Stimulated activated CD4-positive, alpha-beta T cell treated with anti-CD3 and anti-CD28 coated beads, Interleukin-1b, Interleukin-23, amount 100 ng/mL, for 48 hours (primary cell): ENCODE results near the gene PRAC1.
A peak's percentile ranks its signal among the peaks of the same experiment; 100 is the strongest.
"Not testable (repeated sequence)": the region's sequence is repeated elsewhere in the genome, so short reads cannot be mapped to it uniquely, and the experiment has no call there.

Experiments
- DNase-seq: peaks from one replicate; pipeline ENCODE4 v3.0.0-alpha.2; 2020

PRAC1 gene

DNA sequence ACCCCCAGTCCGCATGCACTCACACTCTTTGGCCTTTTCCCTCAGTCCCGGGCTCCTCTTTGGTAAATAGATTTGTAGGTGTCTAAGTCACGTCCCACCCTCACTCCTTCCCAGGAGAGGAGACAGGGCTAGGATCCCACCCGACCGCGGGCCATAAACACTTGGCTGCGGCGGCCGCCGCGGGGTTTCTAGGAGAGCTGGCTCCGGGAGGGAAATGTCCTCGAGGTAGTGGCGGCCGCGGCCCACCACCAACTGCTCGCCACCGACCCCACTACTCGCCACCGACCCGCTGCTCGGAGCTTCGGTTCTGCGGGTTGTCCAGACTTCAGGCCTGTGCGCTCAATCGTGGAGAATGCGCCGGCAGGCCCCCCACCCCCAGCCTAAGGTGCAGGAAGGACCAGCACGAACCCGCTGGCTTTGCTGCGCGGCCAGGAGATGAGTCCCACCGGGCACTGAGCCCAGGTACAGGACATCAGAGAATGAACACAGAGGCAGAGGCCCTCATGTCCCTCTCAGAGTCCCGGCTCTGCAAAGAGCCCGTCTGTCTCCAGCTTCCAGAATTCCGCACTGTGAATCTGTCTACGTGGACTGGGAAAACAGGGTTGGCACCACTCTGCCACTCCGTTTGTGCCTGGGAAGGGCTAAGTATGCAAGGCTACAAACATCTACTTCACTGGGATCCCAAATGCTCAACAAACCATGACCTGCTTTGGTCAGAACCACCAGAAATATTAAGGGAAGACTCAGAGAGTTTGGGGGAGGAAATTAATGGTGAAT, 3.2 kb upstream of the PRAC1 start:
- DNase-seq = no peak

DNA sequence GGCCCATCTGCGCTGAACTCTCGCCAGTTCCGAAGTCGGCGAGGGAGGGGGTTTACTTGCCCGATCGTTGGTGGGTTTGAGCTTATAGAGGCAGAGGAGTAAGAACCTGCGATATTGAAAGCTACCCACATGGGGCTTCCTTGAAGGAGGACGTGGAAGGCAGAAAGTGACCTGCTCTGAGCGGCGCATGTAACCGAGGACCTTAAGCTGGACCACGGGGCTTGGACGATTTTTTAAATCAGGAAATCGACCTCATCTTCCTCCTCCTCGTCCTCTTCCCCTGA, 2.6 kb upstream of the PRAC1 start:
- no peak for DNase-seq

DNA sequence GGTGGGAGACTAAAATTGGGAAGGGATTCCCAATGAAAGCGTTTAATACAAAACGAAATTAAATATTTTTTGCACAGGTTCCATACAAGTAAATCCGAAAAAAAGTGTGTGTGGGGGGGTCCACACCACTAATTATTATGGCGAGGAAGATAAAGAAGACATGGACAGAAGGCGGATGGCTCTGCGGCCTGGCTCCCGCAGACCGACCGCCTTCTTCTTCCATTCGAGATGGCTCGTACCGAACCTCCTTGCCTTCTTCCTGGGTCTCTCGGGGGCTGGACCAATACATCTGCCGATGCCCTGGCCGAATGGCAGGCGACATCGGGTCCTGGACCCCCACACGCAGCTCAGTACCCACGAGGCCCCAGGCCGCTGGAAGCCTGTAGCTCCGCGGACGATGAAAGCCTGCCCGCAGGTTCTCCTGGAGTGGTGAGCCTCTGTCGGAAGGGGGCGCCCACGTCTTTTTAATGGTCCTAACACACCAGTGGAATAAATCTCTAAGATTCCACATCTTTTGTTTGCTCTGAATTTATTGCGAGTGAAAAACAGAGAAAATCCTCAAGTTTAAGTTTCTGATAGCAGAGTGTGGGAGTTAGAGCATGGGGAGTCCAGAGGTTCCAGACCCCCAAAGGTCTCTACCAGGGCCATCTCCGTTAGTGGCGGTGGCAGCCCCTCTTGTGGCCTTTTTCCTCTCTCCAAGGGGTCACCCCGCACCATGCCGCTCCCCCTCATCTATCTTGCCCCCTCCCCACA, 2.1 kb upstream of the PRAC1 start:
- DNase-seq = peak; percentile 81

GRCh38 chr17:48723423-48724250, 1.3 kb upstream of the PRAC1 start:
- no peak for DNase-seq

GRCh38 chr17:48722915-48723422, 651 bp upstream of the PRAC1 start, which contains the start of gene PRAC2:
Gene PRAC2 (plus strand): TSS chr17:48723185. CDS start chr17:48724411, 1,226 bp downstream.
- DNase-seq = no peak

- DNase-seq = no peak
These were observed 1.3 kb downstream of the PRAC1 start for GRCh38 chr17:48721009-48721402.

DNA sequence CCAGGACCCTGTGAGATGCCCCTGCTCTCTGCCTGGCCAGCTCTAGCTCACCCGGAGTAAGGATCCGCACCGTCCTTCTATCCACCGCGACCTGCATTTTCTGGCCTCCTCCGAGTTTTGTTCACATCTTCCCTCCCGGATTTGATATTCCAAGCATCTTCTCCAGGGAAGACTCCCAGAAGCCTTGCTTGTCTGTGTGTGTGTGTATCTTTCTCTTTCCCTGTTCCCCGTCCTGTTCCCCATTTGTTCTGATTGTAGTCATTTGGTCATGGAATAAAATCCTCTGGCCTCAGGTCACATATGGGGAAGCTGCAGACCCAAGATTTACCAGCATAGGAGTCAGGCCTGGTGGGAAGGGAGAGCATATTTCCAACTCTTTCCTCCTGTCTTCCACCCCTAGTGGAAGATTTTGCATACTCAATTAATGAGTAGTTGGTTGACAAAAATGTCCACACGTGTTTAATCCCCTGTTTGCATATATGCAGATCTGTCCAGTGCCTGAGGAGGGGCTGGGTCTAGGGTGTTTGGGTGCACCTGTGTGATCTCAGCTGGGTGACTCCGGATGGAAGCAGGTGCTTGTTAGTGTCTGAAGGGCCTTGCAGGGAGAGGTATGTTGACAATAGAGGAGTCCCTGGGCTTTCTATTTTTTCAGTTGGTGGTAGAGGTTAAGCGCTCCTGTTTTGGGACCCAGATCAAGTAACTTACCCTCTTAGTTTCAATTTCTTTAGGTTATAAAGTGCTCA, 1.9 kb downstream of the PRAC1 start:
- no peak for DNase-seq

- no peak for DNase-seq
These were observed 2.6 kb downstream of the PRAC1 start for GRCh38 chr17:48719642-48720265.

- no peak for DNase-seq
These were observed 3.3 kb downstream of the PRAC1 start for GRCh38 chr17:48718761-48719641.

DNA sequence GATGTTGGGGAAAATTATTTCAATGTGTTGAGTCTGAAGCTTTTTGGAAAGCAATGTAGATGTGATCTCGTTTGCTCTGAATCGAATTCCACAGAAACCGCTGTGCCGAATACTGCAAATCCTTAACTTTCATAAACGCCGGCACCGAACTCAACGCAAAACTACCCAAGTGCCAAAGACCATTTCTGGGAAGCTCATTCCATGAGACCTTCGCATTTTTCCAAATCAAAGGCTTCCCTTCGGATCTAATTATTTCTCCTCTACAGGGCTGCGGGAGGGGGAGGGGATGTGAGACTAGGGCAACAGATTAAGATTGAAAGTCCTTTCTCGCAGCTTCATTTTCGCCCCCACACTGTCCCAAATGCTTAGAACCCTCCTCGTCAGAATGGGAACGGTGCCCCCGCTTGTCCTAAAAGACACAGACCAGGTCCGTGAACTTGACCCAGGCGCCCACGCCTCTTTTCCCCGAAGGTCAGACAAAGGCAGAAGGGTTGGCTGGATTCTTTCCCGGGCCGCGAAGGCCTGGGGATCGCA, 4.0 kb downstream of the PRAC1 start:
- DNase-seq = no peak

DNA sequence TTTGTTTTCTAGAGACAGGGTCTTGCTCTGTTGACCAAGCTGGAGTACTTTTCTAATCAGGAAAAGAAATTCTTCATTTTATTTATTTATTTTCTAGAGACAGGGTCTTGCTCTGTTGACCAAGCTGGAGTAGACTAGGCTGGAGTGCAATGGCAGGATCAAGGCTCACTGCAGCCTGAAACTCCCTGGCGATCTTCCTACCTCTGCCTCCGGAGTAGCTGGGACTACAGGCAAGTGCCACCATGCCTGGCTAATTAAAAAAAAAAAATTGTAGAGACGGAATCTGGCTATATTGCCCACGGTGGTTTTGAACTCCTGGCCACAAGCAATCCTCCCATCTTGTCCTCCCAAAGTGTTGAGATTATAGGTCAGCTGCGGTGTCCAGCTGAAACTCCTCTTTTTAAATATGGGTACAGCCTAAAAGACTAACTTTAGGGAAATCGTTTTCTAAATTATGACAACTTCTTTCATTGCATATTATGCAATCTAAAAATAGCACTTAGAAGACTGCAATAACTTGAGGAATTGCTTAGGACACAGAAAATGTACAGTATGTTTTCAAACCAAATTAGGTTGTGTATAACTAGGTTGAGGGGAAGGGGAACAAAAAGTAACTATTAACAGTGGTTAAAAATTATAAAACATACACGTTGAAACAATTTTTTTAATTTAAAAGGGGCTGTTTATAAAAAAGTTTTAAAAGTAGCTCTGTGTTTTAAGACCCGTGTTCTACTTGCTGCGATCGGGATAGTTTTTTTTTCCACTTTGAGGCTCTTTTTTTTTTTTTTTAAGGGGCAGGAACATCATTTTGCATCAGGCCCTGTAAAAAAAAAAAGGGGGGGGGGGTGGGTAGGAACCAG, 4.7 kb downstream of the PRAC1 start:
- no peak for DNase-seq

- DNase-seq = not testable (repeated sequence)
These were observed 5.8 kb downstream of the PRAC1 start for GRCh38 chr17:48716549-48716948.

- no peak for DNase-seq
These were observed 6.6 kb downstream of the PRAC1 start for GRCh38 chr17:48715496-48716399.

DNA sequence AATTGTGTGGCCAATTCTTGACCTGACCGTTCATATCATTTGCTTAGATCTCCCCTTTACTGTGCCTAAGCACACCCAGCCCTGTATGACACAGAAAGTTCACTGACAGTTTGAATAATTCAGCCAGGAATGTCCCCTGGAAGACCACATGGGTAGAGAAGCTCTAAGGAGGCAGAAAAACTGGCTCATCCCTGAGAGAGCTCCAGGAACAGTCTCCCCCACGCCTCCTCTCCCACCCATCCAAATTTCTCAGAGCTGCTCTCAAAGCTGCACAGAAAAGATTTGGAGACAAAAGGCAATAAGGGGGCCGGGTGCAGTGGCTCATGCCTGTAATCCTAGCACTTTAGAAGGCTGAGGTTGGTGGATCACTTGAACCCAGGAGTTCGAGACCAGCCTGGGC, 11.2 kb downstream of the PRAC1 start:
- DNase-seq = no peak

- DNase-seq = no peak
These were observed 17.7 kb downstream of the PRAC1 start for GRCh38 chr17:48704361-48705248.

DNA sequence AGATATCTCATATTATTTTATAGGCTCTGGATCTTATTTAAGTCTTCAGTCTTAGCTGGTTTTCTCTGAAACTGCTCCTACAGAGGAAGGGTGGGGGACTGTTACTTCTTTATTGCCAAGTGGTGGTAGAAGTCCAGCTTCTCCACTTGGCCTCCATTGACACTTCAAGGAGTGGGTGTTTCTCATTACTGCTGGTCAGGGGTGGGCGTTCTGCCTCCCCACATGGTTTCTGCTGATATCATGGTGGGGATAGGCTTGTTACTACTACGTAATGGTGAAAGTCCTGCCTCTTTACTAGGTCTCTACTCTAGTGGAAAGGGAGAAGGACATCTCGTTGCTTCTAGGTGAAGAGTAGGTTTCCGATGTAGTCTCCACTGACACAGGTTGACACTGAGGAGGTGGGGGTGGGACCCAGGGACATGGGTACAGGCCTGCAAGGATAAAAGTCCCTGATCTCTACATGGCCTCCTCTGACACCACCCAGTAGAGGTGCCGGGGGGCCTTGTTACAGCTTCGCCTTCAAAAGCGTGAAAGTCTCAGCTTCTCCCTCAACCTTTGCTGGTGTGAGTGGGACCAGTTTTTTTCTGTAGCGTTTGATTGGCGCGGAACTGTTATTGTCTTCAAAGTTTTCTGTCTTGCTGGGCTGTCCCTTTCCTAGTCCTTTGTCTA, 20.3 kb downstream of the PRAC1 start:
- no peak for DNase-seq

GRCh38 chr17:48693178-48693577, 29.1 kb downstream of the PRAC1 start:
- DNase-seq = no peak
